IMR-90 (cell line): Measurements from ENCODE around the gene CD2AP. TPM values are rescaled to one million over a fixed set of nuclear protein-coding genes. Genes with fewer than 3 reads are reported as not detected.

Source experiments
- ATAC-seq: fragments of 200-7000 bp; cut with Tn5 transposase; 2 replicates; pipeline ENCODE4 v1.9.1; 2020; ENCODE audit warnings: low read depth, mild to moderate bottlenecking, moderate library complexity
- BruUV-seq: library from RNA; stranded (reverse); fragments of 400-500 nt; replicated peaks from 2 replicates; lab custom pipeline; 2021; lab: Mats Ljungman, UMichigan
- CTCF ChIA-PET: fragments of 300-600 bp; formaldehyde crosslinking; extraction: SDS; loops from one replicate; lab custom pipeline; 2021; ENCODE audit warnings: antibody characterized with exemption; lab: Yijun Ruan, JAX
- POLR2A ChIA-PET: fragments of 300-600 bp; sonication (Branson Sonifier 250); formaldehyde crosslinking; loops from one replicate; lab custom pipeline; 2022; ENCODE audit warnings: antibody characterized with exemption; ENCODE audit not compliant: unreplicated experiment; lab: Charles Lee
- DNase-seq: peaks from one replicate; pipeline ENCODE4 v3.0.0; 2013
- H2AFZ ChIP-seq: replicated peaks from 2 replicates; pipeline ENCODE3; 2013; ENCODE audit warnings: low read length, mild to moderate bottlenecking; ENCODE audit not compliant: poor library complexity
- H2AK5ac ChIP-seq: 2 replicates; pipeline ENCODE4 v1.6.1; 2013; ENCODE audit warnings: low read depth, low read length, inconsistent platforms
- H2AK9ac ChIP-seq: replicated peaks from 2 replicates; pipeline ENCODE3; 2013; ENCODE audit warnings: mild to moderate bottlenecking, low read depth, low read length, moderate library complexity; ENCODE audit not compliant: poor library complexity
- H2BK120ac ChIP-seq: 2 replicates; pipeline ENCODE4 v1.6.1; 2013; ENCODE audit warnings: low read depth, low read length, inconsistent platforms
- H2BK15ac ChIP-seq: 3 replicates; pipeline ENCODE4 v1.6.1; 2013; ENCODE audit warnings: low read depth, low read length, inconsistent platforms
- H2BK20ac ChIP-seq: 2 replicates; pipeline ENCODE4 v1.6.1; 2013; ENCODE audit warnings: low read depth, mild to moderate bottlenecking, inconsistent platforms, low read length, moderate library complexity
- H2BK5ac ChIP-seq: 2 replicates; pipeline ENCODE4 v1.6.1; 2013; ENCODE audit warnings: mild to moderate bottlenecking, low read depth, low read length, inconsistent platforms; ENCODE audit not compliant: poor library complexity, severe bottlenecking
- H3K14ac ChIP-seq: replicated peaks from 2 replicates; pipeline ENCODE4 v1.6.1; 2013; ENCODE audit warnings: low read depth, low read length, inconsistent platforms
- H3K18ac ChIP-seq: 2 replicates; pipeline ENCODE4 v1.6.1; 2013; ENCODE audit warnings: low read depth, low read length, control low read depth
- H3K23ac ChIP-seq: 2 replicates; pipeline ENCODE4 v1.6.1; 2013; ENCODE audit warnings: low read depth, low read length, inconsistent platforms
- H3K27ac ChIP-seq: 2 replicates; pipeline ENCODE4 v1.5.1; 2013; ENCODE audit warnings: mild to moderate bottlenecking, control low read depth, low read length; ENCODE audit not compliant: insufficient read depth
- H3K27me3 ChIP-seq: 2 replicates; pipeline ENCODE4 v1.6.1; 2013; ENCODE audit warnings: low read length; ENCODE audit not compliant: control insufficient read depth, insufficient read depth
- H3K36me3 ChIP-seq: 2 replicates; pipeline ENCODE4 v1.6.1; 2013; ENCODE audit warnings: low read length, mixed read lengths; ENCODE audit not compliant: control insufficient read depth, insufficient read depth
- H3K4ac ChIP-seq: 2 replicates; pipeline ENCODE4 v1.6.1; 2013; ENCODE audit warnings: low read depth, low read length, inconsistent platforms
- H3K4me1 ChIP-seq: 2 replicates; pipeline ENCODE4 v1.6.1; 2013; ENCODE audit warnings: low read length, mixed read lengths; ENCODE audit not compliant: control insufficient read depth, insufficient read depth
- H3K4me2 ChIP-seq: 2 replicates; pipeline ENCODE4 v1.6.1; 2013; ENCODE audit warnings: low read depth, mild to moderate bottlenecking, control low read depth, low read length, moderate library complexity
- H3K4me3 ChIP-seq: 2 replicates; pipeline ENCODE4 v1.5.1; 2013; ENCODE audit warnings: low read depth, mild to moderate bottlenecking, control low read depth, low read length, moderate library complexity; ENCODE audit not compliant: insufficient read depth
- H3K56ac ChIP-seq: 2 replicates; pipeline ENCODE4 v1.6.1; 2013; ENCODE audit warnings: low read length, inconsistent platforms; ENCODE audit not compliant: insufficient read depth; ENCODE audit errors: extremely low read depth
- H3K79me1 ChIP-seq, 2 experiments: 2 replicates each; pipeline ENCODE4 v1.6.1; 2013; ENCODE audit warnings: low read length in 2 of 2, inconsistent platforms in 1 of 2, low read depth in 1 of 2
- H3K9ac ChIP-seq: 2 replicates; pipeline ENCODE4 v1.6.1; 2013; ENCODE audit warnings: low read depth, low read length, control low read depth
- H3K9me1 ChIP-seq: 2 replicates; pipeline ENCODE4 v1.6.1; 2013; ENCODE audit warnings: low read length, inconsistent platforms; ENCODE audit not compliant: insufficient read depth
- H3K9me3 ChIP-seq: 2 replicates; pipeline ENCODE4 v1.6.1; 2013; ENCODE audit warnings: low read length; ENCODE audit not compliant: control insufficient read depth, insufficient read depth
- H4K20me1 ChIP-seq: 2 replicates; pipeline ENCODE4 v1.6.1; 2013; ENCODE audit warnings: low read length, inconsistent platforms; ENCODE audit not compliant: insufficient read depth
- H4K5ac ChIP-seq: 2 replicates; pipeline ENCODE4 v1.6.1; 2013; ENCODE audit warnings: mild to moderate bottlenecking, low read depth, low read length, control low read depth
- H4K8ac ChIP-seq, 2 experiments: 2 replicates each; pipeline ENCODE4 v1.6.1; 2013; ENCODE audit warnings: low read depth in 2 of 2, low read length in 2 of 2, control low read depth in 1 of 2, inconsistent platforms in 1 of 2
- H4K91ac ChIP-seq: 2 replicates; pipeline ENCODE4 v1.6.1; 2013; ENCODE audit warnings: low read depth, low read length, inconsistent platforms; ENCODE audit not compliant: insufficient read depth
- BHLHE40 ChIP-seq: fragments of 150-350 bp; IDR thresholded peaks from 2 replicates; pipeline ENCODE4 v1.6.1; 2016; ENCODE audit warnings: mild to moderate bottlenecking, low read depth, low read length
- CEBPB ChIP-seq: IDR thresholded peaks from 2 replicates; pipeline ENCODE4 v1.6.1; 2012; ENCODE audit warnings: low read depth, low read length, improper control_type of control experiment
- CHD1 ChIP-seq: IDR thresholded peaks from 2 replicates; pipeline ENCODE4 v1.6.1; 2012; ENCODE audit warnings: low read depth, low read length, improper control_type of control experiment
- FOS ChIP-seq: fragments of 150-350 bp; IDR thresholded peaks from 2 replicates; pipeline ENCODE4 v1.6.1; 2016; ENCODE audit warnings: low read depth, low read length
- MAFK ChIP-seq: IDR thresholded peaks from 2 replicates; pipeline ENCODE4 v1.6.1; 2012; ENCODE audit warnings: low read depth, low read length, improper control_type of control experiment
- MAZ ChIP-seq: IDR thresholded peaks from 2 replicates; pipeline ENCODE4 v1.6.1; 2012; ENCODE audit warnings: low read depth, mild to moderate bottlenecking, low read length, improper control_type of control experiment, moderate library complexity, borderline replicate concordance
- MXI1 ChIP-seq: IDR thresholded peaks from 2 replicates; pipeline ENCODE4 v1.6.1; 2012; ENCODE audit warnings: low read depth, mild to moderate bottlenecking, low read length, moderate library complexity, borderline replicate concordance
- NFE2L2 ChIP-seq: fragments of 150-350 bp; IDR thresholded peaks from 2 replicates; pipeline ENCODE4 v1.6.1; 2016; ENCODE audit warnings: low read depth, mild to moderate bottlenecking, low read length
- POLR2A ChIP-seq: IDR thresholded peaks from 2 replicates; pipeline ENCODE4 v1.6.1; 2012; ENCODE audit warnings: mild to moderate bottlenecking, low read depth, low read length
- RAD21 ChIP-seq: IDR thresholded peaks from 2 replicates; pipeline ENCODE4 v1.6.1; 2012; ENCODE audit warnings: low read length, improper control_type of control experiment
- RCOR1 ChIP-seq: IDR thresholded peaks from 2 replicates; pipeline ENCODE4 v1.6.1; 2012; ENCODE audit warnings: mild to moderate bottlenecking, low read length, improper control_type of control experiment; ENCODE audit not compliant: insufficient replicate concordance
- RFX5 ChIP-seq: IDR thresholded peaks from 2 replicates; pipeline ENCODE4 v1.8.0; 2012; ENCODE audit warnings: low read depth, mild to moderate bottlenecking, low read length, moderate library complexity
- SMC3 ChIP-seq: fragments of 150-350 bp; IDR thresholded peaks from 2 replicates; pipeline ENCODE4 v1.6.1; 2016; ENCODE audit warnings: low read depth, mild to moderate bottlenecking, antibody characterized with exemption, low read length, moderate library complexity
- WGBS, 2 experiments: methylation state at CpG; one replicate each; pipeline versions ENCODE4 v1.1.5 to v1.1.7; 2013; ENCODE audit warnings: missing lambda C conversion rate in 2 of 2; ENCODE audit not compliant: insufficient read length in 1 of 2; ENCODE audit errors: extremely low coverage in 2 of 2; 5-methylcytosine and 5-hydroxymethylcytosine counted together
- dilution Hi-C: fragments of 300-500 bp; cut with HindIII; formaldehyde crosslinking; loops from one replicate; pipeline ENCODE4 v1.14.3; 2018; ENCODE audit warnings: low sequenced_read_pairs; ENCODE audit not compliant: unreplicated experiment
- in situ Hi-C: fragments of 300-500 bp; cut with MboI; formaldehyde crosslinking; loops from 3 replicates; pipeline ENCODE4 v1.14.3; 2019; ENCODE audit warnings: low sequenced_read_pairs, inconsistent platforms, mixed read lengths
- intact Hi-C: fragments of 100-400 bp; cut with micrococcal nuclease; formaldehyde crosslinking; loops from 2 replicates; pipeline ENCODE4 v1.10.0; 2022
- polyA plus RNA-seq, 3 experiments: library from polyadenylated mRNA; depleted of rRNA; stranded (reverse); fragments of >200 nt; gene quantifications; 2 replicates each; pipeline ENCODE4 v1.2.3, GENCODE V29; 2012; ENCODE audit warnings: low replicate concordance in 1 of 3
- total RNA-seq: library from RNA; depleted of rRNA; stranded (reverse); fragments of >200 nt; gene quantifications from 2 replicates; pipeline ENCODE4 v1.2.3, GENCODE V29; 2012
- TF ChIP-seq, protein P1 (sequence below): conservative IDR thresholded peaks from 2 replicates; pipeline ENCODE4 v1.5.1; 2012; ENCODE audit warnings: mild to moderate bottlenecking, low read depth, low read length, improper control_type of control experiment
- TF ChIP-seq, protein P2 (sequence below): fragments of 150-350 bp; IDR thresholded peaks from 2 replicates; pipeline ENCODE4 v1.6.1; 2017; ENCODE audit warnings: mild to moderate bottlenecking, antibody characterized with exemption, low read length, low read depth
- TF ChIP-seq, protein P3 (sequence below): fragments of 150-350 bp; IDR thresholded peaks from 2 replicates; pipeline ENCODE4 v1.6.1; 2016; ENCODE audit warnings: low read depth, mild to moderate bottlenecking, low read length, moderate library complexity, borderline replicate concordance

Gene CD2AP
- total and polyA plus RNA-seq, 2 of the 4 experiments (the other 2 are of a cell fraction): 5.3 to 7.5 TPM

DNA sequence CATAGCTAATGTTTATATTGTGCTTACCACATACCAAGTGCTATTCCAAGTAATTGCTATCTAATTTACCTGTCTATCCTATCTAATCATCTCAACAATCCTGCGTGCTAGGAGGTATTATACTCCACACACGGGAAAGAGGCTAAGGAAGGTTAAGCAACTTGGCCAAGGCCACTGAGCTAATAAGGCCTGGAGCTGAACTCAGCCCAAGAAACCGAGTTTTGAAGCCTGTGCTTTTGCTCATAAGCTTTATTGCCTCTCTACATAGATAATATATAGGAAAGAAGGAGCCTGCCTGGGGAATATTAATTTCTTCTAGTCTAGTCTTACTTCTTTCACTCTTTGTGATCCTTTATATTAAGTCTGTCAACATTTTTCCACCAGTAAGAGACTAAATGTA lies 153.0 kb downstream of the CD2AP start:
- BruUV-seq: no TSS peak
- Histone ChIP-seq H3K4me2 (no peak overlapping the region), H2AK5ac (no peak overlapping the region), H3K79me1 (no peaks in the 10 kb centered on the region), H4K20me1 (no peaks in the 10 kb centered on the region), H2BK120ac (no peak overlapping the region), H2BK15ac (no peak overlapping the region), H2BK20ac (no peak overlapping the region), H3K9ac (no peak overlapping the region), H2AK9ac (no peak overlapping the region), H3K9me3 (no peaks in the 10 kb centered on the region), H4K5ac (no peak overlapping the region), H3K14ac (no peak overlapping the region), H3K4ac (no peak overlapping the region), H3K18ac (no peak overlapping the region), H2BK5ac (no peak overlapping the region), H4K8ac (no peak overlapping the region), H3K36me3 (no peaks in the 10 kb centered on the region), H3K4me3 (no peak overlapping the region), H3K9me1 (no peaks in the 10 kb centered on the region), H2AFZ (no peak overlapping the region), H4K91ac (no peak overlapping the region), H3K56ac (no peak overlapping the region), H3K23ac (no peak overlapping the region), H3K4me1 (no peaks in the 10 kb centered on the region), H3K27me3 (no peaks in the 10 kb centered on the region), H3K27ac (no peak overlapping the region)
- POLR2A ChIA-PET: no interaction called here
- intact Hi-C loops (loop anchor here (2.0 to 10.0 kb wide), 3 partner anchors 153 to 1784 kb away; partner anchors contain the start of gene CD2AP), in situ Hi-C loops (loop anchor here (5.0 kb wide), 1 partner anchor 142 kb away; no protein-coding TSS in a partner anchor), dilution Hi-C loops (no loop called here)
- no peak for ATAC-seq
- no peak for DNase-seq
- TF ChIP-seq MAFK (no peak), POLR2A (no peak), NFE2L2 (no peak), MAZ (no peak), SMC3 (no peak), RFX5 (no peak), CEBPB (no peak), BHLHE40 (no peak), RAD21 (no peak), MXI1 (no peak), RCOR1 (no peak), CHD1 (no peak), FOS (no peak)
- TF ChIP-seq, protein P1, sequence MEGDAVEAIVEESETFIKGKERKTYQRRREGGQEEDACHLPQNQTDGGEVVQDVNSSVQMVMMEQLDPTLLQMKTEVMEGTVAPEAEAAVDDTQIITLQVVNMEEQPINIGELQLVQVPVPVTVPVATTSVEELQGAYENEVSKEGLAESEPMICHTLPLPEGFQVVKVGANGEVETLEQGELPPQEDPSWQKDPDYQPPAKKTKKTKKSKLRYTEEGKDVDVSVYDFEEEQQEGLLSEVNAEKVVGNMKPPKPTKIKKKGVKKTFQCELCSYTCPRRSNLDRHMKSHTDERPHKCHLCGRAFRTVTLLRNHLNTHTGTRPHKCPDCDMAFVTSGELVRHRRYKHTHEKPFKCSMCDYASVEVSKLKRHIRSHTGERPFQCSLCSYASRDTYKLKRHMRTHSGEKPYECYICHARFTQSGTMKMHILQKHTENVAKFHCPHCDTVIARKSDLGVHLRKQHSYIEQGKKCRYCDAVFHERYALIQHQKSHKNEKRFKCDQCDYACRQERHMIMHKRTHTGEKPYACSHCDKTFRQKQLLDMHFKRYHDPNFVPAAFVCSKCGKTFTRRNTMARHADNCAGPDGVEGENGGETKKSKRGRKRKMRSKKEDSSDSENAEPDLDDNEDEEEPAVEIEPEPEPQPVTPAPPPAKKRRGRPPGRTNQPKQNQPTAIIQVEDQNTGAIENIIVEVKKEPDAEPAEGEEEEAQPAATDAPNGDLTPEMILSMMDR: no peak
- TF ChIP-seq, protein P2, sequence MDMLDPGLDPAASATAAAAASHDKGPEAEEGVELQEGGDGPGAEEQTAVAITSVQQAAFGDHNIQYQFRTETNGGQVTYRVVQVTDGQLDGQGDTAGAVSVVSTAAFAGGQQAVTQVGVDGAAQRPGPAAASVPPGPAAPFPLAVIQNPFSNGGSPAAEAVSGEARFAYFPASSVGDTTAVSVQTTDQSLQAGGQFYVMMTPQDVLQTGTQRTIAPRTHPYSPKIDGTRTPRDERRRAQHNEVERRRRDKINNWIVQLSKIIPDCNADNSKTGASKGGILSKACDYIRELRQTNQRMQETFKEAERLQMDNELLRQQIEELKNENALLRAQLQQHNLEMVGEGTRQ: no peak
- TF ChIP-seq, protein P3, sequence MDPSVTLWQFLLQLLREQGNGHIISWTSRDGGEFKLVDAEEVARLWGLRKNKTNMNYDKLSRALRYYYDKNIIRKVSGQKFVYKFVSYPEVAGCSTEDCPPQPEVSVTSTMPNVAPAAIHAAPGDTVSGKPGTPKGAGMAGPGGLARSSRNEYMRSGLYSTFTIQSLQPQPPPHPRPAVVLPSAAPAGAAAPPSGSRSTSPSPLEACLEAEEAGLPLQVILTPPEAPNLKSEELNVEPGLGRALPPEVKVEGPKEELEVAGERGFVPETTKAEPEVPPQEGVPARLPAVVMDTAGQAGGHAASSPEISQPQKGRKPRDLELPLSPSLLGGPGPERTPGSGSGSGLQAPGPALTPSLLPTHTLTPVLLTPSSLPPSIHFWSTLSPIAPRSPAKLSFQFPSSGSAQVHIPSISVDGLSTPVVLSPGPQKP: no peak
- CTCF ChIA-PET: interaction anchor here (0.6 to 1.9 kb wide), 5 partner anchors 10 to 693 kb away, joined by 3 to 15 read pairs (median 5); no protein-coding TSS in a partner anchor
- WGBS, 2 experiments: no CpG with 5 or more reads among the region's 3 CpGs
